HFF-Myc (cell line): ENCODE measurements around the gene CSNK2A1.

Experiments
- DNase-seq: peaks from one replicate; pipeline ENCODE4 v3.0.0-alpha.2; 2011; ENCODE audit warnings: low read depth; ENCODE audit errors: extremely low read depth
- H3K4me3 ChIP-seq: replicated peaks from 2 replicates; pipeline ENCODE4 v1.5.1; 2011; ENCODE audit warnings: low read depth, mild to moderate bottlenecking, control low read depth, low read length
- TF ChIP-seq, protein P1 (sequence below): IDR thresholded peaks from 2 replicates; pipeline ENCODE4 v1.5.1; 2012; ENCODE audit warnings: mild to moderate bottlenecking, low read depth, low read length, control low read depth; ENCODE audit errors: missing control alignments

The CSNK2A1 gene

DNA sequence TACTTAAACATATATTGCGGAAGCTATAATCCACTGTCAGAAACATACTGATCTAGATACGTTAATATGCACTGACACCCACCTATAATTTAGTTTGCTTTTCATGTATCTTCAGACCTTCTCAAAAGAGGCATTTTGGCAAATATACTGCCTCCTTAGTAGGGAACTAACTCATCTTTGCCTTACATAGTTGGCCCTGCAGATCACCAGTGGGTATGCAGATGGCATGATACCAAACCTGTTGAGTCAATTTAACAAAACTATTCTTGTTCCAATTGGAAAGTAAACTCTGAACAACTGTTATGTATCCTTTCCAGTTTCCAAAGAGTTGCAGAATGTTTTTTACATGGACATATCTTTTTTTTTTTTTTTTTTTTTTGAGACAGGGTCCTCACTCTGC is 45.6 kb downstream of the CSNK2A1 start:
- no peak overlapping the region for H3K4me3 ChIP-seq
- TF ChIP-seq, protein P1, sequence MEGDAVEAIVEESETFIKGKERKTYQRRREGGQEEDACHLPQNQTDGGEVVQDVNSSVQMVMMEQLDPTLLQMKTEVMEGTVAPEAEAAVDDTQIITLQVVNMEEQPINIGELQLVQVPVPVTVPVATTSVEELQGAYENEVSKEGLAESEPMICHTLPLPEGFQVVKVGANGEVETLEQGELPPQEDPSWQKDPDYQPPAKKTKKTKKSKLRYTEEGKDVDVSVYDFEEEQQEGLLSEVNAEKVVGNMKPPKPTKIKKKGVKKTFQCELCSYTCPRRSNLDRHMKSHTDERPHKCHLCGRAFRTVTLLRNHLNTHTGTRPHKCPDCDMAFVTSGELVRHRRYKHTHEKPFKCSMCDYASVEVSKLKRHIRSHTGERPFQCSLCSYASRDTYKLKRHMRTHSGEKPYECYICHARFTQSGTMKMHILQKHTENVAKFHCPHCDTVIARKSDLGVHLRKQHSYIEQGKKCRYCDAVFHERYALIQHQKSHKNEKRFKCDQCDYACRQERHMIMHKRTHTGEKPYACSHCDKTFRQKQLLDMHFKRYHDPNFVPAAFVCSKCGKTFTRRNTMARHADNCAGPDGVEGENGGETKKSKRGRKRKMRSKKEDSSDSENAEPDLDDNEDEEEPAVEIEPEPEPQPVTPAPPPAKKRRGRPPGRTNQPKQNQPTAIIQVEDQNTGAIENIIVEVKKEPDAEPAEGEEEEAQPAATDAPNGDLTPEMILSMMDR, result no peak
- DNase-seq, result no peak

DNA sequence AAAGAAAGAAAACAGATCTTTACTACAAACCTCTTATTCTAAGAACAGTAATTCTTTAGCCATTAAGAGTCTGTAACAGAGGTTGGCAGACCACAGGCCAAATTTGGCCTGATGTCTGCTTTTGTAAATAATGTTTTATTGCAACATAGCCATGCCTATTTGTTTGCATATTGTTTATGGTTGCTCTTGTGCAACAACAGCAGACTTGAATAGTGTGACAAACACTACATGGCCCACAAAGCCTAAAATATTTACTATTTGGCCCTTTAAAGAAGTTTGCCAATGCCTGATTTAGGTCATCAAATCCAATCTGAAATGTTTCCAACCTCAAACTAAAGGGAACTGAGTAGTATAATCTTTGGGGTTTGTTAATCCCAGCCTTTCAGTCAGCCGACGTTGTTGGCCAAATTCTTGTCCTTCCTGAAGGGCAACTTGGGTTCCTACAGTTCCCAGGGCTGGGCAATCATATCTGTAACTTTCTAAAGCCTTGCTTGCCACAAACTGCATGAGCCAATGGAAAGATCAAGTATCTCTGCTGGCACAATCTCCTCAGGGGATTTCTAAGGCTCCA is 47.4 kb downstream of the CSNK2A1 start:
- TF ChIP-seq, protein P1, result no peak
- no peak for DNase-seq
- H3K4me3 ChIP-seq, result no peak overlapping the region

DNA sequence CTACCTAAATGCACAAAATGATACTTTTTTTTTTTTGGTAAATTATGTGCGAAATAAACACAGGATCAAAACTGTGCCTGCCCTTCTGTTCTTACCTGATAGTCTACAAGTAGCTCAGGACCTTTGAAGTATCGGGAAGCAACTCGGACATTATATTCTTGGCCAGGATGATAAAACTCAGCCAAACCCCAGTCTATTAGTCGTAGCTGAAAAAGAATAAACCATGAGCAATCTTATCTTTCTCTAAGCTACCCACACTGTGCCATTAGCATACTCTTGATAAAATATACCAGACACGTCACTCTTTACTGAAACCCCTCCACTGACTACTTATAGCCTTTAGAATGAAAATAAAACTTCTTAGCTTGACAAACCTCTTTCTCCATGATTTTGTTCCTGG is 51.4 kb downstream of the CSNK2A1 start:
- no peak for DNase-seq
- TF ChIP-seq, protein P1, result no peak
- no peak overlapping the region for H3K4me3 ChIP-seq

DNA sequence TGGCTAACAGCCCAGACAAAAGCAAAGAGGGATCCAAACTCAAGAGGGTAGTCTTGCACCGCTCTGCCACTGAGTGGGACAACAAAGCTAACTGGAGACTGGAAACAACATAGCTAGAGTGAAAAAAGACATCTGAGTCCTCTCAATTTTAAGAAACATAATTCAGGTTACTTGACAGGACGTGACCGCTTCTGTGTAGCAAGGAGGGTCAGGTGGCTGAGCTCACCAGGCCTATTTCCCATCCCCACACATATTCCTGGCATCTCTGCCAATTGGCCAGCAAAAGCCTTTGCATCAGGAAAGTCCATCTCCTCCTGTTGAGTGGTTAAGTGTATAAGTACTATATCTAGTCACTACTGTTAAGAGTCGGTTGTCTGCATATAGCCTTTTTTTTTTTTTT is 55.9 kb downstream of the CSNK2A1 start:
- no peak overlapping the region for H3K4me3 ChIP-seq
- no peak for DNase-seq
- TF ChIP-seq, protein P1, result no peak

DNA sequence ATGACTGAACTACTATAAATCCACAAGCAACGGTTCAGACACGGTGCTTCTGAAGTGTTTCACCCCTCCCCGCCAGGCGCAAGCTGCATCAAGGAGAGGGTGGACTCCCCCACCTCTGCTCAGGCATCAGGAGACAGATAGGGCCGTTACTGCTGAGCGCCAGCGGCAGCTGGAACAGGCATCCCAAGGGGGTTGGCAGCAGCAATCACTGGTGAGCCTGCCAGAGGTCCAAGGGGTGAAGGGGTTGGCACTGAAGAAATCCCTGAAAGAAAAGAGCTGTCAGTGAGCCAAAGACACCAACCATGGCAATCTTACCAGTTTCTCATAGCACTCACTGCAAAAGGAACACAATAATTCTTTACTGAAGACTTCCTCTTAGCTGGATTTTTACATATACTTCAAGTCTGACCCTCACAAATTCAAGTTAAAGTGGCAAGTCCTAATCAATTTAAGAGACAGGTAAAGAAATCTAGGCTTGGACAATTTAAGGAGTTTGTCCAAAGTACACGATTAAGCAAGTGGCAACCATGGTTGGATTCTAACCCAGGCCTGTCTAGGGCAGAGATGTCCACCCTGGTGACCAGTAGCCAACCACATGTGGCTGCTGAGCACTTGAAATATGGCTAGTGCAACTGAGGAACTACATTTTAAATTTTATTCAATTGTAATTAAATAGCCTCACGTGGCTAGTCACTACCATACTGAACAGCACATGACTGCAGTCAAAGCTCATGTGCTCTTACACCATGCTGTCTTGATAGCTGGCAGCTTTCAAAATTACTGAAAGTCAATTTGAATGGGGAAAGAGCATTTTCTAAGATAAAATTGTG is 59.6 kb downstream of the CSNK2A1 start:
- H3K4me3 ChIP-seq, result no peak overlapping the region
- DNase-seq, result no peak
- TF ChIP-seq, protein P1, result no peak

DNA sequence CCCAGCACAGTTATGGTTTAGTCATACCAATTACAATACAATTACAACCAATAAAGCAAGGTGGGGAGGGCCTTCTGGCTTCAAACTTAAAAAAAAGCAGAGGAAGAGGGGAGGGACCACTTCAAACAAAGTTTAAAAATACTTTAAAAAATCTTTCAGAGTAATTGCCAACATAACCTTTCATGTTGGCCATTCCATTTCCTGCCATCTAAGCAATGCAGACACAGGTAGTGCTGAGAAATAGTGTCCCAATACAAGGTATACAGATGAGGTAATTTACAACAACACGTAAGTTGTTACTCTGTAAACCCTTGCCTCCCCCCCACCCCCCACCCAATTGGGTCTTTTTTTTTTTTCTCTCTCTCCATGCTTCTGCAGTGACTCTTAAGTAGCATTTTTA is 62.4 kb downstream of the CSNK2A1 start:
- no peak for DNase-seq
- H3K4me3 ChIP-seq, result no peak overlapping the region
- TF ChIP-seq, protein P1, result no peak
